ENCODE data around the gene ZNF598. TPM values are rescaled to one million over a fixed set of nuclear protein-coding genes. Genes with fewer than 3 reads are reported as not detected.
A peak's percentile ranks its signal among the peaks of the same experiment; 100 is the strongest.

ZNF598 gene
- polyA plus RNA-seq, 1 experiment: 8.2 TPM

DNA sequence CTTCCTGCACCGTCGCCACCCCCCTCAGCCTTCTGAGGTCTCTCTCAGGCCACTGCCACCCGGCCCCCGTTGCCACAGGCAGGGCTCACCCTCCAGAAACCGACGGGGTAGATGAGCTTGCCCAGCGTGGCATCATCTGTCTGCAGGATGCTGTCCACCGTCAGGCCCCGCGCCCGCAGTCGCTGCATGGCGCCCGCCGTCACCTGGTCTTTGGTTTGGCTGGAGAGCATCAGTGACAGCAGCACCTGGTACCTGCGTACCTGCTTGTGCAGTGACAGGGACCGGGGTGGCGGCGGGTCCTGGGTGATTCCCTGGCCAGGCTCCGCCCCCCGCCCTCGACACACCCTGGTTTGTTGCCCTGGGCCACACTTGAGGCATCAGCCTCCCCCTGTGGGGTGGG is 34.9 kb upstream of the ZNF598 start:
- no peaks in the 10 kb centered on the region for H3K27me3 ChIP-seq (ENCODE audit: control insufficient read depth, insufficient read depth, low read length)
- peak overlapping the region; percentile 11 for H3K27ac ChIP-seq (ENCODE audit: low read depth, low read length)
- ChIA-PET POLR2A (no interaction called here), CTCF (interaction anchor here (1.5 kb wide), 1 partner anchor 97 kb away, joined by 4 read pairs; no protein-coding TSS in a partner anchor)
- TF ChIP-seq CTCF (IDR thresholded peaks at IDR 0.05; ENCODE audit: low read depth, low read length): no peak
- no peaks in the 10 kb centered on the region; the same call in 1 of the 2 replicates for H3K9me3 ChIP-seq (ENCODE audit: control insufficient read depth, insufficient read depth, low read length)
- no peak for DNase-seq (ENCODE audit: low read depth, low spot score)
- no peak overlapping the region for H3K4me3 ChIP-seq (ENCODE audit: low read depth, low read length)

DNA sequence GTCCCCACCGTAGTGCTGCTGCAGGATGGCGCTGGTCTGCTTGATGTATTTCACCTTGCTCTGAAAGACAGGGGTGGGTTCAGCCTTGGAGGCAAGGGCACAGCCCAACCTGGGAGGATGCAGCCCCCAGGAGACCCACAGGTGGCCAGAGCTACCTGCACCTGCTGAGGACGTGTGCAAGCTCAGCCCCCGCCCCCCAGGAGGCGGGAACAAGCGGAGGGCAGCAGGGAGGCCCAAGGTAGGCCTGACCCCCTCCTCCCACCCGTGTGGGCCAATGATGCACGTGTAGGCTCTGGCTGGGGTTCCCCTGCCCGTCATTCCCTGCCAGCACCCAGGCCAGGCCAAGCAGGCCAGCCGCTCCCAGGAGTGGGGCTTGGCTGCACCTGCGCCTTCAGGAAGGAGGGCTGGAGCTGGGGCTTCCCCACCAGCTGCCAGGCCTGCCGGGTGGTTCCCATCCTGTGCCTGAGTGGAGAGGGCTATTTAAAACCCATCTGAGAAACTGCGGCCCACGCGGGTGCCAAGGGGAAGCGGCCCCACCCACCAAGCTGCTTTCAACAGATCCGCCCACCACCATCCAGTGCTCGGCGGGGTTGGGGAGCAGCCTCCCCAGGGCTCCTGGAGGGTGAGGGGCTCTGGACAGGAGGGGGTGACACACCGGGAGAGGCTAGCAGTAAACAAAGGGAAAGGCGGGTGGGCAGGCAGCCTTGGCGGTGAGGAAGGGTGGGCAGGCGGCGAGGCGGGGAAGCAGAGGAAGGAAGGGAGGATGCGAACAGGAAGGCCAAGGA is 34.2 kb upstream of the ZNF598 start:
- ChIA-PET CTCF (interaction anchor here (1.5 kb wide), 1 partner anchor 97 kb away, joined by 4 read pairs; no protein-coding TSS in a partner anchor), POLR2A (no interaction called here)
- Histone ChIP-seq H3K27me3 (ENCODE audit: control insufficient read depth, insufficient read depth, low read length) (no peaks in the 10 kb centered on the region), H3K27ac (ENCODE audit: low read depth, low read length) (no peak overlapping the region), H3K4me3 (ENCODE audit: low read depth, low read length) (no peak overlapping the region), H3K9me3 (ENCODE audit: control insufficient read depth, insufficient read depth, low read length) (no peaks in the 10 kb centered on the region; the same call in 1 of the 2 replicates)
- no peak for DNase-seq (ENCODE audit: low read depth, low spot score)
- no peak for TF ChIP-seq CTCF (IDR thresholded peaks at IDR 0.05; ENCODE audit: low read depth, low read length)

DNA sequence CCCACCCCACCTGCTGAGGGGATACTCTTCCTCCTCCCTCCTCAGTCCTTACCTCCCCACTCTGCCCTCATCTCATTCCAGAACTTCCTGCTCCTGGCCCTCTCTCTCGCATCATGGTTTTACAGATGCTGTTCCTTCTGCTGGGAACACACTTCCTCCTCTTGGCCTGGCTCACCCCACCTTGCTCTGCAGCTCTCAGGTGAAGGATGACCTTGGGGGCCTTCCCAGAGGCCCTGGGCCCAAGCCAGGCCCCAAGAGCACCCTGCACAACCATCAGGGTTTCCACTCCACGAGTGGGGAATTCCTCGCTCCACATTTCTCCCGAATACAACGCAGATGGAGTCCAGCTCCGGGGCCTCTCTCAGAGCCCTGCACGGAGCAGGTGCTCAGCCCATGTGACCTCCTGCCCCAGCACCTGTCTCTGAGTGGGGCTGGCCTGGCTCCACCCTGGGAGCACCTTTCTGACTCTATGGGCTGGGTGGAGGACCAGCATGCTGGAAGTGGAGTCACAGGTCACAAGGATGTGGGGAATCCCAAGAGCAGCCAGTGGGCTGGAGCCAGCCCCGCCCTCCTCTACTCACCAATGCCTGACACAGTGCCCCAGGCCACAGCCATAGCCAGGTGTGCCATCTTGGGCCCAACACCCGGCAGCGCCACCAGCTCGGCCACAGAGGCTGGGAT is 33.5 kb upstream of the ZNF598 start:
- H3K27me3 ChIP-seq (ENCODE audit: control insufficient read depth, insufficient read depth, low read length): no peaks in the 10 kb centered on the region
- no peak overlapping the region for H3K27ac ChIP-seq (ENCODE audit: low read depth, low read length)
- CTCF ChIA-PET: no interaction called here
- no peak for TF ChIP-seq CTCF (IDR thresholded peaks at IDR 0.05; ENCODE audit: low read depth, low read length)
- no peaks in the 10 kb centered on the region; the same call in 1 of the 2 replicates for H3K9me3 ChIP-seq (ENCODE audit: control insufficient read depth, insufficient read depth, low read length)
- no peak overlapping the region for H3K4me3 ChIP-seq (ENCODE audit: low read depth, low read length)
- no peak for DNase-seq (ENCODE audit: low read depth, low spot score)
- POLR2A ChIA-PET: no interaction called here

DNA sequence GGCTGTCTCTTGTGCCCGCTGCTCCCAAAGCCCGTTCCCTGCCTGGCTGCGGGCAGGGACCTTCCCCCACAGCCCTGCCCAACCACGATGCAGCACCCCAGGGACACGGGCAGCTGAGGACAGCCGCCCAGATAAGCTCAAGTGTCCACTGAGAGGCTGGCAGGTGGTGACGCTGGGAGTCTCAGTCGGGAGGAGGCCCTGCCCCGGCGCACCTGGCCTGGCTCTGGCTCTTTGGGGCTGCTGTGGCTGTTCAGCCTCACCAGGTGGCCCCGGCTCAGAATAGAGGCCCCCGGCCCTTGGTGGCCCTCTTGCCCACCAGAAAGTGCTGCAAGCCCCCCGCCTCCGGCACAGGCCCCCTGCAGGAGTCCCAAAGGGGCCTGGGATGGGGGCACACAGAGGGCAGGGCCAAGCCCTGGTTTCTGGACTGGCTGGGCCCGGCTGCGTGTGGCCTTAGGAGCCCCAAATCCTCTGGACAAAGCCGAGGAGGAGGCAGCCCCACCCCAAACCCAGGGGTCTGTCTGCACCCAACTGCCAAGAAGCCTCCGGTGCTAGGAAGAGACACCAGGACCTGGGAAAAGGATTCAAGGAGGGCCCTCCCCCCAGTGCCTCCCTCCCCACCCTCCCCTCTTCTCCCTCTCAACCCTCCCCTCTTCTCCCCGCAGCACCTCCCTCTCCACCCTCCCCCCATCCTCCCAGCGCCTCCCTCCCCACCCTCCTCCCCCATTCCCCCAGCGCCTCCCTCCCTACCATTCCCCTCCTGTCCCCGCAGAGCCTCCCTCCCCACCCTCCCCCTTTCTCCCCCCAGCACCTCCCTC is 32.8 kb upstream of the ZNF598 start:
- Histone ChIP-seq H3K27me3 (ENCODE audit: control insufficient read depth, insufficient read depth, low read length) (no peaks in the 10 kb centered on the region), H3K9me3 (ENCODE audit: control insufficient read depth, insufficient read depth, low read length) (no peaks in the 10 kb centered on the region; the same call in 1 of the 2 replicates), H3K27ac (ENCODE audit: low read depth, low read length) (no peak overlapping the region), H3K4me3 (ENCODE audit: low read depth, low read length) (no peak overlapping the region)
- CTCF ChIA-PET: no interaction called here
- no peak for TF ChIP-seq CTCF (IDR thresholded peaks at IDR 0.05; ENCODE audit: low read depth, low read length)
- POLR2A ChIA-PET: no interaction called here
- DNase-seq (ENCODE audit: low read depth, low spot score): no peak
